Left ventricle myocardium inferior (tissue), 1 donor: ENCODE measurements around the gene CD160. TPM values are rescaled to one million over a fixed set of nuclear protein-coding genes. Genes with fewer than 3 reads are reported as not detected.
A peak's percentile ranks its signal among the peaks of the same experiment; 100 is the strongest.
"Not testable (repeated sequence)": the region's sequence is repeated elsewhere in the genome, so short reads cannot be mapped to it uniquely, and the experiment has no call there.

Experiments
- DNase-seq: peaks from one replicate; pipeline ENCODE4 v3.0.0-alpha.2; 2020
- H3K27ac ChIP-seq: fragments of 200-600 bp; replicated peaks from 2 replicates; pipeline ENCODE4 v1.8.0; 2021
- H3K27me3 ChIP-seq: fragments of 200-600 bp; 2 replicates; pipeline ENCODE4 v1.8.0; 2021; ENCODE audit warnings: low read depth
- H3K36me3 ChIP-seq: fragments of 200-600 bp; 2 replicates; pipeline ENCODE4 v1.8.0; 2021
- H3K4me1 ChIP-seq: fragments of 200-600 bp; 2 replicates; pipeline ENCODE4 v1.8.0; 2021
- H3K4me3 ChIP-seq: fragments of 200-600 bp; 2 replicates; pipeline ENCODE4 v1.8.0; 2021; ENCODE audit warnings: mild to moderate bottlenecking, moderate library complexity
- H3K9me3 ChIP-seq: fragments of 200-600 bp; replicated peaks from 2 replicates; pipeline ENCODE4 v1.8.0; 2021
- intact Hi-C: fragments of 100-400 bp; cut with micrococcal nuclease; formaldehyde crosslinking; loops from one replicate; pipeline ENCODE4 v1.11.0; 2022
- total RNA-seq: library from RNA; stranded (reverse); fragmentation: NEBNext Ultra II Directional; extraction: Animal tissue kit (Norgen Biotek cat#: 25700); gene quantifications from one replicate; pipeline ENCODE4 v1.2.1, GENCODE V29; 2021
- TF ChIP-seq, protein P1 (sequence below): fragments of 200-600 bp; IDR thresholded peaks from 2 replicates; pipeline ENCODE4 v1.8.0; 2021; ENCODE audit warnings: antibody characterized with exemption, mild to moderate bottlenecking, borderline replicate concordance
- donor health status: DM: no; HTN: yes; CAD: no; lungs with severe emphysema.

The CD160 gene
- total RNA-seq, 1 donor from 2014 or later, result not detected

DNA sequence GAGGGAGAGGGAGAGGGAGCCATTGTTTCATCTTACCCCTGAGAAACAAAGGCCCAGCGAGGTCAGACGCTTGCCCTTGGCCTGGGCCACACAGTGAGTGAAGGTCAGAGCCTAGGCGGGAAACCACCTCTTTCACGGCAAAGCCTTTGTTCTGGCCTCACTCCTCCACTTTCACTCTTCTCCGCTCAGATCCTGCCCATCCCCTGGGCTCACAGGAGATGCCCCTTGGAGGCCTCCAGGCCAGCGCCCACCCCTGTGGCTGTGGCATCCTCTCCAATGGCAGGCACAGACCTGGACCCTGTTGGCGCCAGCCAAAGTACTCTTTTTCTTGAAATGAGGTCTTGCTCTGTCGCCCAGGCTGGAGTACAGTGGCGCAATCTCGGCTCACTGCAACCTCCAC lies 48.7 kb downstream of the CD160 start:
- intact Hi-C loops, DNase-seq, H3K9me3 ChIP-seq, H3K4me3 ChIP-seq, H3K27ac ChIP-seq, H3K27me3 ChIP-seq: not testable (repeated sequence)
- H3K36me3 ChIP-seq, result peaks cover 61% of the 10 kb centered on the region
- peaks cover 23% of the 10 kb centered on the region for H3K4me1 ChIP-seq

DNA sequence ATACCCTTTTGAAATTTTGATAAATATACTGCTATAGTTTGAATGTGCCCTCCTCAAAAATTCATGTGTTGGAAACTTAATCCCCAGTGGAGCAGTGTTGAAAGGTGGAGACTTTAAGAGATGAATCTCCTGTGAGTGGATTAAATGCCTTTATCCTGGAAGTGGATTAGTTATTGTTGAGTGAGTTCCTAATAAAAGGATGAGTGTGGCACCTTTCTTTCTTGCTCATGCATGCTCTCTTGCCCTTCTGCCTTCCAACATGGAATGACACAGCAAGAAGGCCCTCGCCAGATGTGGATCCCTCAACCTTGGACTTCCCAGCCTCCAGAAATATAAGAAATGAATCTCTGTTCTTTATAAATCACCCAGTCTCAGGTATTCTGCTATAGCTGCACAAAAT lies 51.8 kb downstream of the CD160 start:
- TF ChIP-seq, protein P1, sequence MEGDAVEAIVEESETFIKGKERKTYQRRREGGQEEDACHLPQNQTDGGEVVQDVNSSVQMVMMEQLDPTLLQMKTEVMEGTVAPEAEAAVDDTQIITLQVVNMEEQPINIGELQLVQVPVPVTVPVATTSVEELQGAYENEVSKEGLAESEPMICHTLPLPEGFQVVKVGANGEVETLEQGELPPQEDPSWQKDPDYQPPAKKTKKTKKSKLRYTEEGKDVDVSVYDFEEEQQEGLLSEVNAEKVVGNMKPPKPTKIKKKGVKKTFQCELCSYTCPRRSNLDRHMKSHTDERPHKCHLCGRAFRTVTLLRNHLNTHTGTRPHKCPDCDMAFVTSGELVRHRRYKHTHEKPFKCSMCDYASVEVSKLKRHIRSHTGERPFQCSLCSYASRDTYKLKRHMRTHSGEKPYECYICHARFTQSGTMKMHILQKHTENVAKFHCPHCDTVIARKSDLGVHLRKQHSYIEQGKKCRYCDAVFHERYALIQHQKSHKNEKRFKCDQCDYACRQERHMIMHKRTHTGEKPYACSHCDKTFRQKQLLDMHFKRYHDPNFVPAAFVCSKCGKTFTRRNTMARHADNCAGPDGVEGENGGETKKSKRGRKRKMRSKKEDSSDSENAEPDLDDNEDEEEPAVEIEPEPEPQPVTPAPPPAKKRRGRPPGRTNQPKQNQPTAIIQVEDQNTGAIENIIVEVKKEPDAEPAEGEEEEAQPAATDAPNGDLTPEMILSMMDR, result no peak
- Histone ChIP-seq H3K4me1 (peaks cover 32% of the 10 kb centered on the region), H3K36me3 (peaks cover 60% of the 10 kb centered on the region), H3K27ac (no peak overlapping the region), H3K4me3 (no peak overlapping the region), H3K27me3 (no peaks in the 10 kb centered on the region), H3K9me3 (no peaks in the 10 kb centered on the region)
- intact Hi-C loops, result no loop called here
- no peak for DNase-seq

DNA sequence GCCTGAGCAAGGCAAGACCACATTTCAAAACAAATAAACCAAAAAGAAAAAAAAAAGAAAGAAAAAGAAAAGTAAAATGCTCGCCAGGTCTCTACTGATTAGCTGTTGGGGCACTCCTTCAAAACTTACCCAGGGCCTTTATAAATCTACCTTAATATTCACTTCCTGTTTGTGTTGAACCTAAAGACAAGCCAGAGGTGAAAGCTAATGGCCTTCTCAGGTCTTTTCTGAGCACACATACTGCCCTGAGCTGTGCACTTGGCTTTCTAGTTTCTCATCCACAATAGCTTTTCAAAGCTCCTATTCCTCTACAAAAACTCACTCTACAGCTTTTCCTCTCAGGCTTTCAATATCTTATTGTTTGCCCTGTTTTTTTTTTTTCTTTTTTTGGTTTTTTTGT lies 54.1 kb downstream of the CD160 start:
- DNase-seq, result no peak
- Histone ChIP-seq H3K27ac (peak overlapping the region; percentile 3), H3K4me3 (no peak overlapping the region), H3K9me3 (no peaks in the 10 kb centered on the region), H3K4me1 (peaks cover 55% of the 10 kb centered on the region), H3K27me3 (no peaks in the 10 kb centered on the region), H3K36me3 (peaks cover 54% of the 10 kb centered on the region)
- TF ChIP-seq, protein P1, result no peak
- intact Hi-C loops, result no loop called here

DNA sequence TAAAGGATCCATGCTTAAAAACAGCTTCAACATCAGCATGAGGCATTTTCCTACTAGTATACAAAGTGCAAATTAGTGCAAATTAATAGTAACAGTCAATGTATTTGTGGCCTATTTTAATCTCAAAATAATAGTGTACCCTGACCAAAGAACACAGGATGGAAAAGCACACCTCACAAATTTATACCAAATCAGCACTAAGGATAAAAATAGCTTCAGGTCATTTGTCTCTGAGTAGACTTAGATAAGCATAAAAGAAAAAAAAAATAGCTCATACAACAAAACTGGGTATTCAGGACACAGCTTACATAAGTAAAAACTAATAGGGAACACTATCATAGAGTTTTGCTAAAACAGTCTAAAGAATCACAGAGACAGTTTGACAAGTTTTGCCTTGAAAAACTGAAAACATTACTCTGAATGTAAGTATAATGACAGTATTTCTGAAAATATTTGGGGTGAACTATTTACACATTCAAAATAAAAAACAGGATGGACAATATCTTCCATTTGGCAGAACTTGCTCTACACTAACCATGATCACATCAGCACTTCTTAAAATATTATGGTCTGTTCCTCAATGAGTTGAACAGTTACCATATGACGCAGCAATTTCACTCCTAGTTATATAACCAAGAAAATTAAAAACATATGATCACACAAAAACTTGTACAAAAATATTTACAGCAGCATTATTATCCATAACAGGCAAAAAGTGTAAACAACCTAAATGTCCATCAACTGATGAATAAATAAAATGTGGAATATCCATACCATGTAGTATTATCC lies 58.3 kb downstream of the CD160 start:
- intact Hi-C loops, result no loop called here
- Histone ChIP-seq H3K36me3 (peaks cover 20% of the 10 kb centered on the region), H3K4me3 (peak overlapping the region; percentile 7), H3K9me3 (no peaks in the 10 kb centered on the region), H3K27me3 (no peaks in the 10 kb centered on the region), H3K4me1 (peaks cover 74% of the 10 kb centered on the region), H3K27ac (peak overlapping the region; percentile 85)
- TF ChIP-seq, protein P1, result no peak
- no peak for DNase-seq

DNA sequence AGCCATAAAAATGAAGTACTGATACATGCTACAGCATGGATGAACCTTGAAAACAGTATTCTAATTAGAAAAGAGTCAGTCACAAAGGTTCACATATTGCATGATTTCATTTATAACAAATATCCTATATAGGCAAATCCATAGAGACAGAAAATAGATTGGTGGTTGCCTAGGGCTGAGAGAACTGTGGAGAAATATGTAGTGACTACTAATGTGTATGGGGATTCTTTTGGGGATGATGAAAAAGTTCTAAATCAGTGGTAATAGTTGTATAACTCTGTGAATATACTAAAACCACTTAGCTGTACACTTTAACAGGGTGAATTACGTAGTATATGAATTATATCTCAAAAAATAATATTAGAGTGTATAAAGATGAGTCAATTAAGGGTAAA lies 58.8 kb downstream of the CD160 start:
- Histone ChIP-seq H3K4me1 (peaks cover 79% of the 10 kb centered on the region), H3K27me3 (no peaks in the 10 kb centered on the region), H3K27ac (peak overlapping the region; percentile 85), H3K36me3 (peaks cover 14% of the 10 kb centered on the region), H3K9me3 (no peaks in the 10 kb centered on the region), H3K4me3 (peak overlapping the region; percentile 7)
- DNase-seq, result no peak
- TF ChIP-seq, protein P1, result no peak
- intact Hi-C loops, result no loop called here

DNA sequence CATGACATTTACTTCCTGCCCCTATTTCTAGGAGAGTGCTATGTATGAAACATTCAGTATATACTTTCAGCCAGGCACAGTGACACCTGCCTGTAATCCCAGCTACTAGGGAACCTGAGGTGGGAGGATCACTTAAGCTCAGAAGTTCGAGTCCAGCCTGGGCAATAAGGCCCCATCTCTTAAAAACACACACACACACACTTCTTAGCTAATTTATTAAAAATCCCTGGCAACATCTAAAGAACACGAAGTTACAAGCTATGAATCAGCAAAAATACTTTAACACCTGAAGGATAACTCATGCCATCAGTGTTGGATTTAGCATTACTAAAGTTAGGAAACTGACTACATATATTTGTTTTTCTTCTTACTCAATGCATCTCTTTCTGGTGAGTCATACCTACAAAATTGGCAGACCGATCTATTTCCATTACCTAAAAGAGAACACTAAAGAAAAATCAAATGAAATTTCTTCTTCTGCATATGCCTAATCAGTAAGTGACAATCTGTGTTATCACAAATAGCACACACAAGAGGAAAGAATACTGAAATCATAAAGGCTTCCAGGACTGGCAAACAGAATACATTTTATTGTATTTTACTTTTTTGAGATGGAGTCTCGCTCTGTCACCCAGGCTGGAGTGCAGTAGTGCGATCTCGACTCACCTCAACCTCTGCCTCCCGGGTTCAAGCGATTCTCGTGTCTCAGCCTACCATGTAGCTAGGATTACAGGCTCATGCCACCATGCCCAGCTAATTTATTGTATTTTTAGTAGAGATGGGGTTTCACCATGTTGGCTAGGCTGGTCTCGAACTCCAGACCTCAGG lies 63.2 kb downstream of the CD160 start:
- intact Hi-C loops, result no loop called here
- peak overlapping the region; percentile 61 for H3K4me3 ChIP-seq
- TF ChIP-seq, protein P1, result no peak

More for the DNA sequence above, 63.2 kb downstream of the CD160 start:
- Histone ChIP-seq H3K27me3 (no peaks in the 10 kb centered on the region), H3K27ac (peak overlapping the region; percentile 72), H3K4me1 (peaks cover 78% of the 10 kb centered on the region), H3K9me3 (no peaks in the 10 kb centered on the region), H3K36me3 (peaks cover 8% of the 10 kb centered on the region)
- DNase-seq, result no peak
